ENCODE data around the gene PCAT6. TPM values are rescaled to one million over a fixed set of nuclear protein-coding genes. Genes with fewer than 3 reads are reported as not detected.

Gene PCAT6
- total and polyA plus RNA-seq, 8 donors = 1.1 to 3.8 (median 2.2) TPM

- DNase-seq (no peak), ATAC-seq (no peak)
- TF ChIP-seq, protein P1, sequence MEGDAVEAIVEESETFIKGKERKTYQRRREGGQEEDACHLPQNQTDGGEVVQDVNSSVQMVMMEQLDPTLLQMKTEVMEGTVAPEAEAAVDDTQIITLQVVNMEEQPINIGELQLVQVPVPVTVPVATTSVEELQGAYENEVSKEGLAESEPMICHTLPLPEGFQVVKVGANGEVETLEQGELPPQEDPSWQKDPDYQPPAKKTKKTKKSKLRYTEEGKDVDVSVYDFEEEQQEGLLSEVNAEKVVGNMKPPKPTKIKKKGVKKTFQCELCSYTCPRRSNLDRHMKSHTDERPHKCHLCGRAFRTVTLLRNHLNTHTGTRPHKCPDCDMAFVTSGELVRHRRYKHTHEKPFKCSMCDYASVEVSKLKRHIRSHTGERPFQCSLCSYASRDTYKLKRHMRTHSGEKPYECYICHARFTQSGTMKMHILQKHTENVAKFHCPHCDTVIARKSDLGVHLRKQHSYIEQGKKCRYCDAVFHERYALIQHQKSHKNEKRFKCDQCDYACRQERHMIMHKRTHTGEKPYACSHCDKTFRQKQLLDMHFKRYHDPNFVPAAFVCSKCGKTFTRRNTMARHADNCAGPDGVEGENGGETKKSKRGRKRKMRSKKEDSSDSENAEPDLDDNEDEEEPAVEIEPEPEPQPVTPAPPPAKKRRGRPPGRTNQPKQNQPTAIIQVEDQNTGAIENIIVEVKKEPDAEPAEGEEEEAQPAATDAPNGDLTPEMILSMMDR (IDR thresholded peaks at IDR 0.05) = no peak
- peak overlapping the region; percentile 78 to 80 for H3K27ac ChIP-seq
- peaks cover 0 to 8% of the 10 kb centered on the region in 2 donors for H3K27me3 ChIP-seq
- H3K9me3 ChIP-seq = no peaks in the 10 kb centered on the region
- H3K4me1 ChIP-seq = peaks cover 14 to 45% of the 10 kb centered on the region in 2 donors
- no peaks in the 10 kb centered on the region for H3K36me3 ChIP-seq
- H3K4me3 ChIP-seq = peak overlapping the region; percentile 69 to 84
- intact Hi-C loops (cut with DNase I) = no loop called here
Observed at GRCh38 chr1:202810193-202810614, 550 bp upstream of the PCAT6 start.

DNA sequence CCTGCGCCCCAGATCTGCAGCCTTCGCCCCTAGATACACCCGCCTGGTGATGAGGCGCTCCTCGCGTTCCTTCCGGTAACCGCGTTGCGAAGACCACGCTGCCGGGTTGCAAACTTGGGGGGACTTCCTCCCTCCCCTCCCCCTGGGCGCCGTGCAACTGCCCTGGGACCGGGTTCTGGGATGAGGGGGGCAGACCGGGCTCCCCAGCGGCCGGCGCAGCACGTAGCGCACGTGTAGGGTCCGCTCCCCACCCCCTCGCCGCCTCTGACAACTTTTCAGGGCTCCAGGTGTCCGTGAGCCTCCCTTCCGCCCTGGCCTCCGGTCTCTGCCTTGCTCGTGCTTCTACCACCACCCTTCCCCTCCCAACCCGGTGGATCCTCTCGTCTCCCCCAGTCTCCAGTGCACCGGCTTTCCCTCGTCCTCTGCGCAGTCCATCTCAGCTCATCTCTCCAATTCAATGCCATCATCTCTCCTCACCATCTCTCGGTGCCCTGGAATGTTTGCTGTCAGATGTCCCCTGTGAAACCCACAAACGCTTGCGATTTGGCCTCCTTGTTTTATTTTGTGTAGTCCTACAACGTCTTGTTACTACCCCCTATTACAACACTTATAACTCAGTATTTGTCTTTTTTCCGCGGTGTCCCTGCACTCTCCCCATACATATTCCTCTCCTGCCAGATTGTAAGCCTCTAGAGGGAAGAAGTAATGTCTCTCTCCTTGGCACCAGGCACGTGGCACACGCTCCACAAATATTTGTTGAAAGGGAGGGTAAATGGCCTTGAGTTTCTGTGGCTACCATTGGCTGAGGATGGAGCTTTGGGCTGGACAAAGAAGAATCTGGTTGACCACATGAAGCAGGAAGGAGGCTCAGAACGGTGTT lies 782 bp downstream of the PCAT6 start:
- peak in 2 of 4 donors; percentile 46 to 84 for DNase-seq
- intact Hi-C loops (cut with DNase I) = no loop called here
- Histone ChIP-seq H3K27me3 (peaks cover 0 to 8% of the 10 kb centered on the region in 2 donors), H3K4me1 (peaks cover 8 to 31% of the 10 kb centered on the region in 2 donors), H3K36me3 (no peaks in the 10 kb centered on the region), H3K27ac (peak overlapping the region in 1 of 2 donors; percentile 78), H3K9me3 (no peaks in the 10 kb centered on the region), H3K4me3 (peak overlapping the region; percentile 69 to 84)
- peak; percentile 27 for ATAC-seq
- TF ChIP-seq, protein P1 (IDR thresholded peaks at IDR 0.05) = no peak

DNA sequence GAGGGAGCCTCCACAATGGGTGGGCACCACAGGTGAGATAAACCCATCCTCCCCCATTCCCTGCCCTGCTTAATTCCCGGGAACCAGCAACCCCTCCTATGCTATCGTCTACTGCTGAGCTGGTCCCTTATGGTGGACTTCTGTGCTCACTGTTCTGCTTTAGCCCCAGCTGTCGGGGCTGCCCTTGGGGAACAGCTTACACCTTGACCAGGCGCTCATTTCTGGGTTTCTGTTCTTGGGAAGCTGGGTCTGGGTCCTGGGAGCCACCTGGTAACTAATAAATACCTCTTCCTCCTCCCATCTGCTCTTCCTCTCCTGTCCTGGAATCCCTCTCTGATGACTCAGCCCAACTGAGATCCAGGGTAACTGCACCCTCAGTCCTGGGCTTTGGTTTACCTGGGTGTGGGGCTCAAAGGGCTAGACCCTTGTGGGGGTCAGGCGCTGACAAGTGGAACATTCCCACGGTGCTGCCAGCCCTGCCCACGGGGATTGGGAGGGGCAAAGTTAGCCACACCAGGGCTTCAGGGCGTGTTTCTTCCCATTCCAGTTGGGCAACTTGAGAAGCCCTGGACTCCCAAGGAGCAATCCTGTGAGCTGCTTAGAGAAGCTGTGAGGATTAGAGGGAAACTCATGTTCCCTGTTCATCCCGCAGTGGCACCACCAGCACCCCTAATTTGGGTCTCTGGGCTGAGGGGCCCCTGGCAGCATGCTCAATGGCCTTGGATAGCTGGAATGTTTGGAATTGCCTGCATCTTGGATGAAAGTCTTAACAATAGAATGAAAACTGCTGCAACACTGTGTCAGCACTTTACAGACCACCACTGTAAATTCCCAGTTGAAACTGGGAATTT lies 1.6 kb downstream of the PCAT6 start:
- Histone ChIP-seq H3K27me3 (peaks cover 0 to 9% of the 10 kb centered on the region in 2 donors), H3K9me3 (no peaks in the 10 kb centered on the region), H3K36me3 (no peaks in the 10 kb centered on the region), H3K4me3 (no peak overlapping the region), H3K4me1 (peaks cover 8 to 28% of the 10 kb centered on the region in 2 donors), H3K27ac (no peak overlapping the region)
- TF ChIP-seq, protein P1 (IDR thresholded peaks at IDR 0.05) = no peak
- ATAC-seq = no peak
- intact Hi-C loops (cut with DNase I) = no loop called here
- no peak for DNase-seq

GRCh38 chr1:202815120-202815519 lies 4.4 kb downstream of the PCAT6 start:
- Histone ChIP-seq H3K27me3 (peaks cover 0 to 22% of the 10 kb centered on the region in 2 donors), H3K4me3 (no peak overlapping the region), H3K4me1 (peaks cover 8 to 16% of the 10 kb centered on the region in 2 donors), H3K36me3 (no peaks in the 10 kb centered on the region), H3K27ac (no peak overlapping the region), H3K9me3 (no peaks in the 10 kb centered on the region)
- DNase-seq (no peak), ATAC-seq (no peak)
- TF ChIP-seq, protein P1 (IDR thresholded peaks at IDR 0.05) = no peak
- intact Hi-C loops (cut with DNase I) = no loop called here

- Histone ChIP-seq H3K36me3 (no peaks in the 10 kb centered on the region), H3K9me3 (no peaks in the 10 kb centered on the region), H3K27me3 (peaks cover 0 to 14% of the 10 kb centered on the region in 2 donors), H3K4me3 (no peak overlapping the region), H3K27ac (no peak overlapping the region), H3K4me1 (no peaks in the 10 kb centered on the region)
- TF ChIP-seq, protein P1 (IDR thresholded peaks at IDR 0.05) = no peak
- intact Hi-C loops (cut with DNase I) = no loop called here
- ATAC-seq (no peak), DNase-seq (no peak)
Observed at GRCh38 chr1:202818819-202819218, 8.1 kb downstream of the PCAT6 start.
